Measurements from ENCODE around the gene UBTD2.

UBTD2 gene

DNA sequence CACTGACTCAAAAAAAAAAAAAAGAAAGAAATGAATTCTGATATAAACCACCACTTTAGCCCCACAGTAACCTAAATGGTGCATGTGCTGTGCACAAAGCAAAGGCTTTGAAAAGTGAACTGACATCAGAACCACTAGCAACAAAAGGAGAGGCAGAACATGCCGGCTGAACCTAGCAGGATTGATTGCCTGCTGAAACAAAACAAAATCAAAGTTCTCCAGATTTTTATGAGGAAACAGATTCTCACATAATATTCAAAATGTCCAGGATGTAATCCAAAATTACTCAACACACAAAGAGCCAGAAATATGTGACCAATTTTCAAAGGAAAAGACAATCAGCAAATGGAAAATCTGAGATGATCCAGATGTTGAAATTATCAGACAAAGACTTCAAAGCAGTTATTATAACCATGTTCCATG lies 37.9 kb downstream of the UBTD2 start:
- Histone ChIP-seq H3K79me2 (ENCODE audit: low read length) (no peaks in the 10 kb centered on the region), H3K9me2 (replicated peaks; ENCODE audit: insufficient read depth, low read length) (no peaks in the 10 kb centered on the region), H2AFZ (ENCODE audit: low read length) (no peak overlapping the region), H3K36me3 (replicated peaks; ENCODE audit: insufficient read depth, low read length) (no peaks in the 10 kb centered on the region), H4K20me1 (ENCODE audit: insufficient read depth, low read length) (no peaks in the 10 kb centered on the region), H3K27ac (ENCODE audit: low read length) (no peak overlapping the region), H3K9ac (ENCODE audit: low read length) (no peak overlapping the region), H3K9me3 (replicated peaks; ENCODE audit: insufficient read depth, low read length) (no peaks in the 10 kb centered on the region), H3K4me3 (ENCODE audit: low read length) (no peak overlapping the region), H3F3A (ENCODE audit: insufficient read depth, low read length) (no peaks in the 10 kb centered on the region), H3K4me1 (ENCODE audit: low read length) (no peaks in the 10 kb centered on the region), H3K4me2 (ENCODE audit: low read depth, low read length) (no peak overlapping the region), H3K27me3 (replicated peaks; ENCODE audit: insufficient read depth, low read length) (no peaks in the 10 kb centered on the region)
- TF ChIP-seq EZH2 (optimal IDR thresholded peaks at IDR 0.05; ENCODE audit: low read depth, low read length): no peak
- TF ChIP-seq EZH2phosphoT487 (IDR thresholded peaks at IDR 0.05; ENCODE audit: low read length): no peak
- TF ChIP-seq, protein P1, sequence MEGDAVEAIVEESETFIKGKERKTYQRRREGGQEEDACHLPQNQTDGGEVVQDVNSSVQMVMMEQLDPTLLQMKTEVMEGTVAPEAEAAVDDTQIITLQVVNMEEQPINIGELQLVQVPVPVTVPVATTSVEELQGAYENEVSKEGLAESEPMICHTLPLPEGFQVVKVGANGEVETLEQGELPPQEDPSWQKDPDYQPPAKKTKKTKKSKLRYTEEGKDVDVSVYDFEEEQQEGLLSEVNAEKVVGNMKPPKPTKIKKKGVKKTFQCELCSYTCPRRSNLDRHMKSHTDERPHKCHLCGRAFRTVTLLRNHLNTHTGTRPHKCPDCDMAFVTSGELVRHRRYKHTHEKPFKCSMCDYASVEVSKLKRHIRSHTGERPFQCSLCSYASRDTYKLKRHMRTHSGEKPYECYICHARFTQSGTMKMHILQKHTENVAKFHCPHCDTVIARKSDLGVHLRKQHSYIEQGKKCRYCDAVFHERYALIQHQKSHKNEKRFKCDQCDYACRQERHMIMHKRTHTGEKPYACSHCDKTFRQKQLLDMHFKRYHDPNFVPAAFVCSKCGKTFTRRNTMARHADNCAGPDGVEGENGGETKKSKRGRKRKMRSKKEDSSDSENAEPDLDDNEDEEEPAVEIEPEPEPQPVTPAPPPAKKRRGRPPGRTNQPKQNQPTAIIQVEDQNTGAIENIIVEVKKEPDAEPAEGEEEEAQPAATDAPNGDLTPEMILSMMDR (IDR thresholded peaks at IDR 0.05; ENCODE audit: low read length): no peak
- DNase-seq: no peak

DNA sequence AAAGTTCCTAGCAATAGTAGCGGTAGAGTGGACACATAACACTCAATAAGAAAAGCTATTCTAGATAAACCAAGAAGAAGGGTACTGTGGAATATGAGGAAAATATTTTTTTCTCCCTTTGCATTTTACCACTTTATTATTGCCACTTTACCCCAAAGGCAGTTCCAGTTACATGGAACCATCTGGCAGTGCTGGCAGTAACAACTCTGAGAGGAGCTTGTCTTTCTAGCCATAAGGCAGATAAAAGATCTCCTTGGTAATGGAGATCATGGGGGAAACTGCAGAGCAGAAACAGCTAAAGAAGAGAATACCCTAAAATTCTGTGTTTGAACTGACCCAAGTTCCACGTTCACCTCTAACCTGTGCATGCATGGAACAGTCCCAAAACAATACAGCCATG lies 38.5 kb downstream of the UBTD2 start:
- H3K79me2 ChIP-seq (ENCODE audit: low read length): no peaks in the 10 kb centered on the region
- TF ChIP-seq EZH2 (optimal IDR thresholded peaks at IDR 0.05; ENCODE audit: low read depth, low read length) (no peak), EZH2phosphoT487 (IDR thresholded peaks at IDR 0.05; ENCODE audit: low read length) (no peak)
- TF ChIP-seq, protein P1 (IDR thresholded peaks at IDR 0.05; ENCODE audit: low read length): no peak
- no peak overlapping the region for H3K27ac ChIP-seq (ENCODE audit: low read length)
- no peaks in the 10 kb centered on the region for H3K36me3 ChIP-seq (replicated peaks; ENCODE audit: insufficient read depth, low read length)
- H3K9me2 ChIP-seq (replicated peaks; ENCODE audit: insufficient read depth, low read length): no peaks in the 10 kb centered on the region
- DNase-seq: no peak
- H2AFZ ChIP-seq (ENCODE audit: low read length): no peak overlapping the region
- H3K9ac ChIP-seq (ENCODE audit: low read length): no peak overlapping the region
- H4K20me1 ChIP-seq (ENCODE audit: insufficient read depth, low read length): no peaks in the 10 kb centered on the region
- no peak overlapping the region for H3K4me2 ChIP-seq (ENCODE audit: low read depth, low read length)
- H3K4me3 ChIP-seq (ENCODE audit: low read length): no peak overlapping the region
- no peaks in the 10 kb centered on the region for H3K4me1 ChIP-seq (ENCODE audit: low read length)
- H3K27me3 ChIP-seq (replicated peaks; ENCODE audit: insufficient read depth, low read length): no peaks in the 10 kb centered on the region
- H3F3A ChIP-seq (ENCODE audit: insufficient read depth, low read length): no peaks in the 10 kb centered on the region
- no peaks in the 10 kb centered on the region for H3K9me3 ChIP-seq (replicated peaks; ENCODE audit: insufficient read depth, low read length)

DNA sequence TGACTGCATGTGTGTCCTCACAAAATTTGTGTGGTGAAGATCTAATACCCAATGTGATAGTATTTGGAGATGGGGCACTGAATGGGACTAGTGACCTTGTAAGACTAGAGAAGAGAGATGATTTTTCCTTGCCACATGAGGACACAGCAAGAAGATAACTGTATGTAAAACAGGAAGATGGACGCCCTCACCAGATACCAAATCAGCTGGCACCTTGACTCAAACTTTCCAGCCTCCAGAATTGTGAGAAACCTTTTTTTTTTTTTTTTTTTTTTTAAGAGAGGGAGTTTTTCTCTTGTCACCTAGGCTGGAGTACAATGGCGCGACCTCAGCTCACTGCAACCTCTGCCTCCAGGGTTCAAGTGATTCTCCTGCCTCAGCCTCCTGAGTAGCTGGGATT lies 40.3 kb downstream of the UBTD2 start:
- no peaks in the 10 kb centered on the region for H3K9me3 ChIP-seq (replicated peaks; ENCODE audit: insufficient read depth, low read length)
- no peak for DNase-seq
- no peak overlapping the region for H2AFZ ChIP-seq (ENCODE audit: low read length)
- no peak overlapping the region for H3K9ac ChIP-seq (ENCODE audit: low read length)
- H3K9me2 ChIP-seq (replicated peaks; ENCODE audit: insufficient read depth, low read length): no peaks in the 10 kb centered on the region
- no peak overlapping the region for H3K4me2 ChIP-seq (ENCODE audit: low read depth, low read length)
- no peaks in the 10 kb centered on the region for H3K4me1 ChIP-seq (ENCODE audit: low read length)
- no peaks in the 10 kb centered on the region for H3F3A ChIP-seq (ENCODE audit: insufficient read depth, low read length)
- no peaks in the 10 kb centered on the region for H4K20me1 ChIP-seq (ENCODE audit: insufficient read depth, low read length)
- H3K4me3 ChIP-seq (ENCODE audit: low read length): no peak overlapping the region
- H3K36me3 ChIP-seq (replicated peaks; ENCODE audit: insufficient read depth, low read length): no peaks in the 10 kb centered on the region
- no peak overlapping the region for H3K27ac ChIP-seq (ENCODE audit: low read length)
- H3K79me2 ChIP-seq (ENCODE audit: low read length): no peaks in the 10 kb centered on the region
- H3K27me3 ChIP-seq (replicated peaks; ENCODE audit: insufficient read depth, low read length): no peaks in the 10 kb centered on the region
- TF ChIP-seq, protein P1 (IDR thresholded peaks at IDR 0.05; ENCODE audit: low read length): no peak
- TF ChIP-seq EZH2phosphoT487 (IDR thresholded peaks at IDR 0.05; ENCODE audit: low read length) (no peak), EZH2 (optimal IDR thresholded peaks at IDR 0.05; ENCODE audit: low read depth, low read length) (no peak)

Measured in MM.1S (cell line).